ENCODE measurements around the gene SNX11. TPM values are rescaled to one million over a fixed set of nuclear protein-coding genes. Genes with fewer than 3 reads are reported as not detected.

Gene SNX11
- total RNA-seq, 4 donors from 2014 or later, result 0.77 to 20.6 (median 14.8) TPM

GRCh38 chr17:48125829-48126531, 18.4 kb downstream of the SNX11 start:
- Histone ChIP-seq H3K9me3 (no peaks in the 10 kb centered on the region), H3K27me3 (no peaks in the 10 kb centered on the region), H3K4me3 (no peak overlapping the region), H3K27ac (no peak overlapping the region), H3K4me1 (no peaks in the 10 kb centered on the region), H3K36me3 (no peaks in the 10 kb centered on the region)
- TF ChIP-seq CTCF (IDR thresholded peaks at IDR 0.05) (no peak), POLR2A (IDR thresholded peaks at IDR 0.05) (no peak)
- DNase-seq, result no peak
- intact Hi-C loops (cut with DNase I; ENCODE audit: low total_unique reads), result loop anchor here (5.0 kb wide), 1 partner anchor 99 kb away; no protein-coding TSS in a partner anchor

GRCh38 chr17:48126532-48126850, 18.9 kb downstream of the SNX11 start:
- Histone ChIP-seq H3K9me3 (no peaks in the 10 kb centered on the region), H3K4me1 (no peaks in the 10 kb centered on the region), H3K27me3 (no peaks in the 10 kb centered on the region), H3K4me3 (no peak overlapping the region), H3K36me3 (no peaks in the 10 kb centered on the region), H3K27ac (no peak overlapping the region)
- DNase-seq, result no peak
- no peak for TF ChIP-seq POLR2A (IDR thresholded peaks at IDR 0.05)
- no peak for TF ChIP-seq CTCF (IDR thresholded peaks at IDR 0.05)
- intact Hi-C loops (cut with DNase I; ENCODE audit: low total_unique reads), result loop anchor here (5.0 kb wide), 1 partner anchor 99 kb away; no protein-coding TSS in a partner anchor

- no peak overlapping the region for H3K27ac ChIP-seq
- DNase-seq, result no peak
- TF ChIP-seq POLR2A (IDR thresholded peaks at IDR 0.05) (no peak), CTCF (IDR thresholded peaks at IDR 0.05) (no peak)
- H3K9me3 ChIP-seq, result no peaks in the 10 kb centered on the region
- intact Hi-C loops (cut with DNase I; ENCODE audit: low total_unique reads), result loop anchor here (5.0 kb wide), 1 partner anchor 100 kb away; no protein-coding TSS in a partner anchor
- no peak overlapping the region for H3K4me3 ChIP-seq
- no peaks in the 10 kb centered on the region for H3K4me1 ChIP-seq
- H3K27me3 ChIP-seq, result no peaks in the 10 kb centered on the region
- H3K36me3 ChIP-seq, result no peaks in the 10 kb centered on the region
Measured at GRCh38 chr17:48127371-48128051, 19.9 kb downstream of the SNX11 start.

GRCh38 chr17:48128400-48128799, 20.8 kb downstream of the SNX11 start:
- no peak for DNase-seq
- no peaks in the 10 kb centered on the region for H3K36me3 ChIP-seq
- no peak overlapping the region for H3K27ac ChIP-seq
- no peaks in the 10 kb centered on the region for H3K4me1 ChIP-seq
- TF ChIP-seq CTCF (IDR thresholded peaks at IDR 0.05) (no peak), POLR2A (IDR thresholded peaks at IDR 0.05) (no peak)
- no peaks in the 10 kb centered on the region for H3K9me3 ChIP-seq
- H3K27me3 ChIP-seq, result no peaks in the 10 kb centered on the region
- intact Hi-C loops (cut with DNase I; ENCODE audit: low total_unique reads), result loop anchor here (5.0 kb wide), 1 partner anchor 101 kb away; no protein-coding TSS in a partner anchor
- no peak overlapping the region for H3K4me3 ChIP-seq

GRCh38 chr17:48129981-48130380, 22.4 kb downstream of the SNX11 start:
- no peaks in the 10 kb centered on the region for H3K9me3 ChIP-seq
- H3K4me1 ChIP-seq, result no peaks in the 10 kb centered on the region
- TF ChIP-seq POLR2A (IDR thresholded peaks at IDR 0.05) (no peak), CTCF (IDR thresholded peaks at IDR 0.05) (no peak)
- H3K27me3 ChIP-seq, result no peaks in the 10 kb centered on the region
- no peaks in the 10 kb centered on the region for H3K36me3 ChIP-seq
- intact Hi-C loops (cut with DNase I; ENCODE audit: low total_unique reads), result loop anchor here (5.0 kb wide), 1 partner anchor 103 kb away; no protein-coding TSS in a partner anchor
- H3K27ac ChIP-seq, result no peak overlapping the region
- DNase-seq, result no peak
- H3K4me3 ChIP-seq, result no peak overlapping the region
